ENCODE results near the gene PATJ. TPM values are rescaled to one million over a fixed set of nuclear protein-coding genes. Genes with fewer than 3 reads are reported as not detected.
"Not testable (repeated sequence)": the region's sequence is repeated elsewhere in the genome, so short reads cannot be mapped to it uniquely, and the experiment has no call there.

Gene PATJ
- total RNA-seq, 1 experiment from 2014 or later: 40.0 TPM

GRCh38 chr1:61865646-61866220 is 123.5 kb downstream of the PATJ start:
- DNase-seq (ENCODE audit: low read depth): no peak
- in situ Hi-C loops (cut with HindIII; ENCODE audit: low pct_unique_long_range_greater_than_20kb, low sequenced_read_pairs): no loop called here

GRCh38 chr1:61869691-61870109 is 127.4 kb downstream of the PATJ start:
- DNase-seq (ENCODE audit: low read depth): no peak
- in situ Hi-C loops (cut with HindIII; ENCODE audit: low pct_unique_long_range_greater_than_20kb, low sequenced_read_pairs): no loop called here

GRCh38 chr1:61872206-61872605 is 129.9 kb downstream of the PATJ start:
- no peak for DNase-seq (ENCODE audit: low read depth)
- in situ Hi-C loops (cut with HindIII; ENCODE audit: low pct_unique_long_range_greater_than_20kb, low sequenced_read_pairs): no loop called here

GRCh38 chr1:61873581-61873980 is 131.3 kb downstream of the PATJ start:
- in situ Hi-C loops (cut with HindIII; ENCODE audit: low pct_unique_long_range_greater_than_20kb, low sequenced_read_pairs): no loop called here
- DNase-seq (ENCODE audit: low read depth): no peak

DNA sequence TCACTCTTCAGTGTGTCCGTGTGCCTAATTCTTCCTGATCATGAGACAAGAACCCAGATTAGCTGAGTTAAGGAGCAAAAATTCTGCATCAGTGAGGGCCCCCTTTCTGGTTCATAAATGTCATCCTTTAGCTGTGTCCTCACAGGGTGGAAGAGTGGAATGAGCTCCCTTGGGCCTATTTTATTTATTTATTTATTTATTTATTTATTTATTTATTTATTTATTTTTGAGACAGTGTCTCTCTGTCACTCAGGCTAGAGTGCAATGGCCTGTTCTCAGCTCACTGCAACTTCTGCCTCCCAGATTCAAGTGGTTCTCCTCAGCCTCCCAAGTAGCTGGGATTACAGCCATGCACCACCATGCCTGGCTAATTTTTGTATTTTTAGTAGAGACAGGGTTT is 131.7 kb downstream of the PATJ start:
- in situ Hi-C loops (cut with HindIII; ENCODE audit: low pct_unique_long_range_greater_than_20kb, low sequenced_read_pairs): no loop called here
- no peak for DNase-seq (ENCODE audit: low read depth)

GRCh38 chr1:61875198-61875597 is 132.9 kb downstream of the PATJ start:
- DNase-seq (ENCODE audit: low read depth): no peak
- in situ Hi-C loops (cut with HindIII; ENCODE audit: low pct_unique_long_range_greater_than_20kb, low sequenced_read_pairs): no loop called here

DNA sequence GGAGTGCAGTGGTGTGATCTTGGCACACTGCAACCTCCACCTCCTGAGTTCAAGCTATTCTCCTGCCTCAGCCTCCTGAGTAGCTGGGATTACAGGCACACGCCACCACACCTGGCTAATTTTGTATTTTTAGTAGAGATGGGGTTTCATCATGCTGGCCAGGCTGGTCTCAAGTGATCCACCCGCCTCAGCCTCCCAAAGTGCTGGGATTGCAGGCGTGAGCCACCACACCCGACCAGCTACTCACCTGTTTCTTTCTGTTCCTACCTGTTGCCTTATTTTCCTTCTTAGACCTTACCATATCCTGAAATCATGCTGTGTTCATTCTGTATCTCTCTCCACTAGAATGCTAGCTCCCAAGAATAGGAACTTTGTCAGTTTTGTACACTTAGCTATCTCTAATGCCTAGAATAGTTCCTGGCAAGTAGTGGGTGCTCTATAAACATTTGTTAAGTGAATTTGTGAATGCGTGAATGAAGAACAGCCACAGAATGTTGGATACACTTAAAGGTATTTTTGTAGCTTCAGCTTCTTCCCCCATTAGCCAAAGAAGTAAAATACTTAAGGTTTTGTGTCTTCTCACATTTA is 137.7 kb downstream of the PATJ start:
- in situ Hi-C loops (cut with HindIII; ENCODE audit: low pct_unique_long_range_greater_than_20kb, low sequenced_read_pairs); DNase-seq (ENCODE audit: low read depth): not testable (repeated sequence)

DNA sequence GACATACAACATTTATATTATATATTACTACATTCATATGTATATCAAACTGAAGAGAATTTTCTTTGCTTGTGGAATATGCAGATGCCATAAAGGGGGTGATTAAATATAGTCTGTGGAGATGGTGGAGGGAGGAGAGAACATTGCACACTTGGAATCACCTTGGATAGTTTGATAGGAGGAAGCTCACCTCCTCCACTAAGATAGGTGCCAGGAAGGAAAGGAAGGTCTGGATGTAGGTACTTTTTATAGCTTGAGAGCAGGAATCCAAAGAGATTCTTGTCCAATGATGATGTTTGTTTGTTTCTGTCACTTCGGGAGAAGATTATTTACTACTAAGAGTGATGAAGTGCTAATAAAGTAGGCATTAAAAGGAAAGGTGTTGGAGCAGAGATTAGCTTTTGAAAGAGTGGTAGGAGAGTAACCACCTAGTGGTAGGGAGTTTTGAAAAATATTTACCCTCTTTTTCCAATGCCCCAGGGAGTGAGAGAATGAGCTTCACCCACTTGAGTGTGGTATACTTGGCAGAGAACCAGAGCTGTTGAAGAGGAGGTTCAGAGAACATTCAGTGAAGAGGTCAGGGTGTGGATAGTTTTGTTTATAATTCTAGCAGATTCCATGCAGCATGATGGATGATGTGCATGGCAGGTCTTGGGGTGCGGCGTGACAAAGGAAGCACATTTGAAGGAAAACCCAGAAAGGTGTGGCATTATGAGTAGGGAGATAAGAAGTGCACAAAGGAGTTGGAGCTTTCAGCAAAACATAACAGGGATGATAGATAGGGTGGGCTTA is 145.0 kb downstream of the PATJ start:
- DNase-seq (ENCODE audit: low read depth): peak; percentile 94
- in situ Hi-C loops (cut with HindIII; ENCODE audit: low pct_unique_long_range_greater_than_20kb, low sequenced_read_pairs): no loop called here

GRCh38 chr1:61887931-61888564 is 145.8 kb downstream of the PATJ start:
- in situ Hi-C loops (cut with HindIII; ENCODE audit: low pct_unique_long_range_greater_than_20kb, low sequenced_read_pairs): no loop called here
- no peak for DNase-seq (ENCODE audit: low read depth)

- DNase-seq (ENCODE audit: low read depth): no peak
- in situ Hi-C loops (cut with HindIII; ENCODE audit: low pct_unique_long_range_greater_than_20kb, low sequenced_read_pairs): no loop called here
These were observed 146.5 kb downstream of the PATJ start for GRCh38 chr1:61888808-61889207.

GRCh38 chr1:61890435-61890834 is 148.2 kb downstream of the PATJ start:
- DNase-seq (ENCODE audit: low read depth); in situ Hi-C loops (cut with HindIII; ENCODE audit: low pct_unique_long_range_greater_than_20kb, low sequenced_read_pairs): not testable (repeated sequence)

GRCh38 chr1:61892977-61893376 is 150.7 kb downstream of the PATJ start:
- in situ Hi-C loops (cut with HindIII; ENCODE audit: low pct_unique_long_range_greater_than_20kb, low sequenced_read_pairs): no loop called here
- no peak for DNase-seq (ENCODE audit: low read depth)

- in situ Hi-C loops (cut with HindIII; ENCODE audit: low pct_unique_long_range_greater_than_20kb, low sequenced_read_pairs); DNase-seq (ENCODE audit: low read depth): not testable (repeated sequence)
These were observed 152.0 kb downstream of the PATJ start for GRCh38 chr1:61894296-61894695.

- in situ Hi-C loops (cut with HindIII; ENCODE audit: low pct_unique_long_range_greater_than_20kb, low sequenced_read_pairs): no loop called here
- DNase-seq (ENCODE audit: low read depth): no peak
These were observed 152.9 kb downstream of the PATJ start for GRCh38 chr1:61895175-61895574.

DNA sequence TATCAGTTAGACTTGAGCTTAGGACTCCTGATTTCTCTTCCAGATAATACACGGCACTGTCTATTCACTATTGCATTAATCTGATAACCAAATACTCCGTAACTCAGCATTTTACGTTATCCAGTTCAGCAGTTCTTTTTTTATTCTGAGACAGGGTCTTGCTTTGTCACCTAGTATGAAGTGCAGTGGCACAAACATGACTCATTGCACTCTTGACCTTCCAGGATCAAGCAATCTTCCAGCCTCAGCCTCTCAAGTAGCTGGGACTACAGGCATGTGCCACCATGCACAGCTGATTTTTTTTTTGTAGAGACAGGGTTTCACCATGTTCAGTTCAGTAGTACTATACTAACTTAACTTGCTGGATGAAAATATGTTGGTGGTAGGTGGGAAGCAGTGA is 156.4 kb downstream of the PATJ start:
- peak; percentile 69 for DNase-seq (ENCODE audit: low read depth)

GRCh38 chr1:61904354-61904753 is 162.1 kb downstream of the PATJ start:
- DNase-seq (ENCODE audit: low read depth): no peak
- in situ Hi-C loops (cut with HindIII; ENCODE audit: low pct_unique_long_range_greater_than_20kb, low sequenced_read_pairs): no loop called here

More for the DNA sequence above, 156.4 kb downstream of the PATJ start:
- in situ Hi-C loops (cut with HindIII; ENCODE audit: low pct_unique_long_range_greater_than_20kb, low sequenced_read_pairs): no loop called here

DNA sequence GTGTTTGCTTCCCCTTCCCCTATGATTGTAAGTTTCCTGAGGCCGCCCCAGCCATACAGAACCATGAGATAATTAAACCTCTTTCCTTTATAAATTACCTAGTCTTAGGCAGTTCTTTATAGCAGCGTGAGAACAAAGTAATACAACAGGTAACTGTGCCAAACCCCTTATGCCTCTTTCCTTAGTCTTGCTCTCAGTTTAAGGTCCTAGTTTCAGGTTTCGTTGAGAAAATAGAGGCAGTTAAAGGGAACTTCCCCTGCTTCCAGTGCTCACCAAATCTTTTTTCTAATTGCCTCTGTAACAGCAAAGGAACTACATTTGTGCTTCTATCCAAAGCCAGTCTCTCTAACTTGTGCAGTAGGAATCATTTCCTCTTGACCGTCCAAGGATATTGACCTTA is 164.8 kb downstream of the PATJ start:
- in situ Hi-C loops (cut with HindIII; ENCODE audit: low pct_unique_long_range_greater_than_20kb, low sequenced_read_pairs): no loop called here
- no peak for DNase-seq (ENCODE audit: low read depth)

DNA sequence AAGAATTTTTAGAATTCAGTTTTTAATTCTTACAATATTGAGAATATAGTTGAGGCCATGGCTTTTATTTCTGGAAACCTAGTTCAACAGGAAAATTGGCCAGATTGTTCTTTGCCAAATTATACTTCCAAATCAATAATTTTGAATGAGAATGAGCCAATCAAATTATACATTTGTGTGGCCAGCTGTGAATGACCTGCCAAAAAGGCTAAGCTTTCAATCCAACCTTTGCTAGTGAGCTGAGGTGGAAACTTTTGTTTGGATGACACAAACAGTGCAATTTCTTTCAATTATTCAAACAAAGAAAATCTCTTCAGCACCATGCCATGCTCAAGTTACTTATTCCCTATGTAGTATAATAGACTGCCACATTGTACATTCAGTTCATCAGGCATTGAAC is 167.8 kb downstream of the PATJ start:
- in situ Hi-C loops (cut with HindIII; ENCODE audit: low pct_unique_long_range_greater_than_20kb, low sequenced_read_pairs): no loop called here
- DNase-seq (ENCODE audit: low read depth): no peak

DNA sequence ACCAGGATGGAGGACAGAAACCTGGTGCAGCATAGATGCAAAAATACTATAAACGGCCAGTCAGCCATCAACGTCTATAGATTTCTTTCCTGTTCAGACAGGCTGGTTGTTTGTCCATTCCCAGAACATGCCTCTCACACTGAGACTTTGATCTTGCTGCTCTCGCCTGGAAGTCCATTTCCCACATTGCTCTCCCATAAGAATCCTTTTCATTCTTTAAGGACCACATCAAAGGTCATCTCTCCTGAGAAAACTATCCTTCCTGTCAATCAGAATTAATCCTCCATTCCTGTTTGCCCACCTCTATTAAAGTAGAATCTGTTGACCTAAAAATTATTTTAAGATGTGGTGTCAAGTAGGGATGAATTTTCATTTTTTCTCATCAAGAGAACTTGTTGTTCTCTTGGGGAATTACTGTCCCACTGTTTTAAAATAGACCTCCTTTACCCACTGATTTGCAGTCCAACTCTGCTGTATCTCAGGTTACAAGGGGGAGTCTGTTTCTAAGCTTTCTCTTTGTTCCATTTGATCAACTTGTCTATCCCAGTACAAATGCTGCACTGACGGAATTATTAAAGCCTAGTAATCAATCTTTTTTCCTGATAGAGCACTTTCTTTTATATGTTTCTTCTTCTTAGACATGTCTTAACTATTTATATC is 172.7 kb downstream of the PATJ start:
- in situ Hi-C loops (cut with HindIII; ENCODE audit: low pct_unique_long_range_greater_than_20kb, low sequenced_read_pairs): no loop called here
- no peak for DNase-seq (ENCODE audit: low read depth)

Measured in Caki2 (cell line).